Muscle of leg (tissue), 11 donors: ENCODE measurements around the gene MPV17L2. TPM values are rescaled to one million over a fixed set of nuclear protein-coding genes. Genes with fewer than 3 reads are reported as not detected.

Source experiments
- DNase-seq: peaks from one replicate; pipeline ENCODE4 v3.0.0; 2013
- H3K27ac ChIP-seq: one replicate; pipeline ENCODE4 v1.5.1; 2013; ENCODE audit warnings: mild to moderate bottlenecking, low read length, control low read depth
- H3K27me3 ChIP-seq: one replicate; pipeline ENCODE4 v1.6.1; 2013; ENCODE audit warnings: low read length; ENCODE audit not compliant: control insufficient read depth, insufficient read depth
- H3K36me3 ChIP-seq: one replicate; pipeline ENCODE4 v1.6.1; 2013; ENCODE audit warnings: low read length; ENCODE audit not compliant: control insufficient read depth, insufficient read depth
- H3K4me1 ChIP-seq: one replicate; pipeline ENCODE4 v1.6.1; 2013; ENCODE audit warnings: low read length; ENCODE audit not compliant: control insufficient read depth, insufficient read depth
- H3K4me3 ChIP-seq: one replicate; pipeline ENCODE4 v1.5.1; 2013; ENCODE audit warnings: low read length, control low read depth
- H3K9me3 ChIP-seq: replicated peaks from 2 replicates; pipeline ENCODE4 v1.6.1; 2013; ENCODE audit warnings: low read depth, low read length; ENCODE audit not compliant: control insufficient read depth
- WGBS: methylation state at CpG from one replicate; pipeline ENCODE4 v1.1.5; 2013; ENCODE audit warnings: missing lambda C conversion rate; ENCODE audit not compliant: insufficient coverage; 5-methylcytosine and 5-hydroxymethylcytosine counted together
- polyA plus RNA-seq, 8 donors: library from polyadenylated mRNA; unstranded; fragments of 120-200 nt; gene quantifications; one replicate each; pipeline versions ENCODE4 v1.2.1 to v1.2.3, GENCODE V29; 2013; ENCODE audit warnings: inconsistent platforms in 1 of 8, low replicate concordance in 1 of 8; ENCODE audit not compliant: insufficient read length in 8 of 8, insufficient read depth in 1 of 8
- total RNA-seq: library from RNA; stranded (reverse); fragments of 120-200 nt; gene quantifications from one replicate; pipeline ENCODE4 v1.2.4, GENCODE V29; 2013

Gene MPV17L2
- total and polyA plus RNA-seq, 9 donors = 3.7 to 7.9 (median 6.3) TPM

- WGBS = 64% methylated on average over 9 of the region's 16 CpGs
- no peak overlapping the region for H3K4me3 ChIP-seq
- peak overlapping the region; percentile 31 for H3K27ac ChIP-seq
- H3K9me3 ChIP-seq = no peaks in the 10 kb centered on the region
- peaks cover 15% of the 10 kb centered on the region for H3K4me1 ChIP-seq
- H3K36me3 ChIP-seq = peaks cover 48% of the 10 kb centered on the region
- peaks cover 21% of the 10 kb centered on the region for H3K27me3 ChIP-seq
- DNase-seq = peak; percentile 61
These were observed 22.2 kb upstream of the MPV17L2 start for GRCh38 chr19:18170714-18171255.

- Histone ChIP-seq H3K36me3 (peaks cover 38% of the 10 kb centered on the region), H3K4me3 (no peak overlapping the region), H3K9me3 (no peaks in the 10 kb centered on the region), H3K27ac (no peak overlapping the region), H3K27me3 (peaks cover 25% of the 10 kb centered on the region), H3K4me1 (peaks cover 15% of the 10 kb centered on the region)
- WGBS = 81% methylated on average over 7 of the region's 8 CpGs
- no peak for DNase-seq
These were observed 21.3 kb upstream of the MPV17L2 start for GRCh38 chr19:18171605-18172327.

- Histone ChIP-seq H3K27me3 (peaks cover 27% of the 10 kb centered on the region), H3K4me3 (no peak overlapping the region), H3K27ac (no peak overlapping the region), H3K9me3 (no peaks in the 10 kb centered on the region), H3K4me1 (peaks cover 15% of the 10 kb centered on the region), H3K36me3 (peaks cover 31% of the 10 kb centered on the region)
- DNase-seq = no peak
- 65% methylated on average over 2 of the region's 7 CpGs for WGBS
These were observed 20.5 kb upstream of the MPV17L2 start for GRCh38 chr19:18172331-18173053.

GRCh38 chr19:18173054-18173571 is 19.9 kb upstream of the MPV17L2 start:
- Histone ChIP-seq H3K4me3 (no peak overlapping the region), H3K27ac (peak overlapping the region; percentile 37), H3K9me3 (no peaks in the 10 kb centered on the region), H3K27me3 (peaks cover 28% of the 10 kb centered on the region), H3K4me1 (peaks cover 15% of the 10 kb centered on the region), H3K36me3 (peaks cover 25% of the 10 kb centered on the region)
- peak; percentile 62 for DNase-seq
- WGBS = 39% methylated on average over 13 of the region's 18 CpGs

GRCh38 chr19:18173572-18174288 is 19.3 kb upstream of the MPV17L2 start, which contains the start of gene IFI30:
Gene IFI30 (plus strand): TSS chr19:18173813. CDS start chr19:18173842, 29 bp downstream.
- peak within 1 kb of the TSS; percentile 58 for H3K4me3 ChIP-seq
- peak within 1 kb of the TSS; percentile 37 for H3K27ac ChIP-seq
- no peaks in the 10 kb centered on the region for H3K9me3 ChIP-seq
- DNase-seq = peak; percentile 65
- under 1% methylated on average over 46 of the region's 47 CpGs for WGBS
- peaks cover 19% of the 10 kb centered on the region for H3K36me3 ChIP-seq
- peaks cover 15% of the 10 kb centered on the region for H3K4me1 ChIP-seq
- peaks cover 28% of the 10 kb centered on the region for H3K27me3 ChIP-seq

GRCh38 chr19:18174983-18175382 is 18.0 kb upstream of the MPV17L2 start:
- no peak overlapping the region for H3K4me3 ChIP-seq
- WGBS = 84% methylated on average over 11 of the region's 11 CpGs
- peaks cover 28% of the 10 kb centered on the region for H3K27me3 ChIP-seq

GRCh38 chr19:18176367-18177310 is 16.4 kb upstream of the MPV17L2 start:
- Histone ChIP-seq H3K27me3 (peaks cover 28% of the 10 kb centered on the region), H3K9me3 (no peaks in the 10 kb centered on the region)
- WGBS = 84% methylated on average over 9 of the region's 19 CpGs

More at GRCh38 chr19:18174983-18175382, 18.0 kb upstream of the MPV17L2 start:
- no peak overlapping the region for H3K27ac ChIP-seq
- H3K4me1 ChIP-seq = peaks cover 15% of the 10 kb centered on the region
- H3K9me3 ChIP-seq = no peaks in the 10 kb centered on the region
- no peak for DNase-seq
- peaks cover 8% of the 10 kb centered on the region for H3K36me3 ChIP-seq

GRCh38 chr19:18179957-18180356 is 13.1 kb upstream of the MPV17L2 start:
- WGBS = no CpG with 5 or more reads among the region's 5 CpGs
- Histone ChIP-seq H3K27ac (no peak overlapping the region), H3K4me1 (no peaks in the 10 kb centered on the region)

More at GRCh38 chr19:18176367-18177310, 16.4 kb upstream of the MPV17L2 start:
- peaks cover 2% of the 10 kb centered on the region for H3K36me3 ChIP-seq
- peaks cover 15% of the 10 kb centered on the region for H3K4me1 ChIP-seq
- no peak overlapping the region for H3K4me3 ChIP-seq
- no peak overlapping the region for H3K27ac ChIP-seq
- DNase-seq = no peak

GRCh38 chr19:18183529-18183928 is 9.5 kb upstream of the MPV17L2 start:
- peaks cover 6% of the 10 kb centered on the region for H3K27me3 ChIP-seq
- H3K4me3 ChIP-seq = no peak overlapping the region
- DNase-seq = no peak
- no peaks in the 10 kb centered on the region for H3K36me3 ChIP-seq
- H3K4me1 ChIP-seq = no peaks in the 10 kb centered on the region
- H3K27ac ChIP-seq = no peak overlapping the region
- no peaks in the 10 kb centered on the region for H3K9me3 ChIP-seq

More at GRCh38 chr19:18179957-18180356, 13.1 kb upstream of the MPV17L2 start:
- peaks cover 21% of the 10 kb centered on the region for H3K27me3 ChIP-seq
- no peaks in the 10 kb centered on the region for H3K36me3 ChIP-seq
- DNase-seq = no peak
- no peak overlapping the region for H3K4me3 ChIP-seq
- no peaks in the 10 kb centered on the region for H3K9me3 ChIP-seq
